Stomach smooth muscle (tissue), 2 donors: ENCODE measurements around the gene MINK1.

ENCODE experiments used
- H3K27ac ChIP-seq: one replicate; pipeline ENCODE4 v1.7.0; 2013; ENCODE audit warnings: mild to moderate bottlenecking, low read length, inconsistent platforms
- H3K27me3 ChIP-seq, 2 donors: one replicate each; pipeline ENCODE4 v1.7.0; 2013; ENCODE audit warnings: low read length in 2 of 2; ENCODE audit not compliant: insufficient read depth in 2 of 2, control insufficient read depth in 1 of 2
- H3K36me3 ChIP-seq, 2 donors: one replicate each; pipeline ENCODE4 v1.7.0; 2013; ENCODE audit warnings: low read length in 2 of 2; ENCODE audit not compliant: control insufficient read depth in 2 of 2, insufficient read depth in 2 of 2
- H3K4me1 ChIP-seq: one replicate; pipeline ENCODE4 v1.7.0; 2013; ENCODE audit warnings: low read length; ENCODE audit not compliant: control insufficient read depth, insufficient read depth
- H3K4me3 ChIP-seq, 2 donors: one replicate each; pipeline ENCODE4 v1.7.0; 2013; ENCODE audit warnings: low read length in 2 of 2
- H3K9ac ChIP-seq, 2 donors: one replicate each; pipeline ENCODE4 v1.7.0; 2013; ENCODE audit warnings: low read length in 2 of 2, mild to moderate bottlenecking in 1 of 2
- H3K9me3 ChIP-seq, 2 donors: one replicate each; pipeline ENCODE4 v1.7.0; 2013; ENCODE audit warnings: low read length in 2 of 2; ENCODE audit not compliant: control insufficient read depth in 2 of 2
- donor health status: healthy.
- donor health status: Pancreatic carcinoma.

Gene MINK1

GRCh38 chr17:4893721-4894560 is 60.8 kb downstream of the MINK1 start:
- Histone ChIP-seq H3K36me3 (peaks cover 48 to 51% of the 10 kb centered on the region in 2 donors), H3K27ac (no peak overlapping the region), H3K4me3 (no peak overlapping the region)

GRCh38 chr17:4895121-4895520 is 62.0 kb downstream of the MINK1 start:
- peaks cover 48 to 51% of the 10 kb centered on the region in 2 donors for H3K36me3 ChIP-seq
- H3K27me3 ChIP-seq, result peaks cover 12 to 17% of the 10 kb centered on the region in 2 donors
- H3K9ac ChIP-seq, result no peak overlapping the region

More at GRCh38 chr17:4893721-4894560, 60.8 kb downstream of the MINK1 start:
- peaks cover 6% of the 10 kb centered on the region for H3K4me1 ChIP-seq
- H3K9ac ChIP-seq, result no peak overlapping the region
- H3K27me3 ChIP-seq, result peaks cover 5% of the 10 kb centered on the region in 2 donors
- H3K9me3 ChIP-seq, result no peaks in the 10 kb centered on the region

DNA sequence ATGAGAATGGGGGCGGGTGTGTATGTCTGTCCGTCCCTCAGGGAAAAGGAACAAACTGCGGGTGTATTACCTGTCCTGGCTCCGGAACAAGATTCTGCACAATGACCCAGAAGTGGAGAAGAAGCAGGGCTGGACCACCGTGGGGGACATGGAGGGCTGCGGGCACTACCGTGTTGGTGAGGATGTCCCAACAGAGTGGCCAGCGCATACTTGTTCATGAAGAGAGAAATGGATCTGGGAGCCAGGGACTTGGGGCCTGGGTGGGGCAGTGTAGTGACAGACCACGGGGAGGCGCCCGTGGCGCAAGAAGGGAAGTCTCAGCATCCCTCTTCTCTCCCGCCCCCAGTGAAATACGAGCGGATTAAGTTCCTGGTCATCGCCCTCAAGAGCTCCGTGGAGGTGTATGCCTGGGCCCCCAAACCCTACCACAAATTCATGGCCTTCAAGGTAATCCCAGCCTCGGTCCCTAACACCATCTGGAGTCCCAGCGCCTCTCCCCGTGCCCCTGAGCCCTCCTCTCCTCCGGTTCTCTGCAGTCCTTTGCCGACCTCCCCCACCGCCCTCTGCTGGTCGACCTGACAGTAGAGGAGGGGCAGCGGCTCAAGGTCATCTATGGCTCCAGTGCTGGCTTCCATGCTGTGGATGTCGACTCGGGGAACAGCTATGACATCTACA is 62.7 kb downstream of the MINK1 start:
- H3K9me3 ChIP-seq, result no peaks in the 10 kb centered on the region
- H3K36me3 ChIP-seq, result peaks cover 41 to 45% of the 10 kb centered on the region in 2 donors
- no peak overlapping the region for H3K4me3 ChIP-seq
- H3K9ac ChIP-seq, result no peak overlapping the region
- peaks cover 21% of the 10 kb centered on the region for H3K4me1 ChIP-seq
- no peak overlapping the region for H3K27ac ChIP-seq
- H3K27me3 ChIP-seq, result peaks cover 19 to 24% of the 10 kb centered on the region in 2 donors

More at GRCh38 chr17:4895121-4895520, 62.0 kb downstream of the MINK1 start:
- H3K9me3 ChIP-seq, result no peaks in the 10 kb centered on the region
- H3K4me1 ChIP-seq, result peaks cover 18% of the 10 kb centered on the region
- H3K27ac ChIP-seq, result no peak overlapping the region
- no peak overlapping the region for H3K4me3 ChIP-seq

DNA sequence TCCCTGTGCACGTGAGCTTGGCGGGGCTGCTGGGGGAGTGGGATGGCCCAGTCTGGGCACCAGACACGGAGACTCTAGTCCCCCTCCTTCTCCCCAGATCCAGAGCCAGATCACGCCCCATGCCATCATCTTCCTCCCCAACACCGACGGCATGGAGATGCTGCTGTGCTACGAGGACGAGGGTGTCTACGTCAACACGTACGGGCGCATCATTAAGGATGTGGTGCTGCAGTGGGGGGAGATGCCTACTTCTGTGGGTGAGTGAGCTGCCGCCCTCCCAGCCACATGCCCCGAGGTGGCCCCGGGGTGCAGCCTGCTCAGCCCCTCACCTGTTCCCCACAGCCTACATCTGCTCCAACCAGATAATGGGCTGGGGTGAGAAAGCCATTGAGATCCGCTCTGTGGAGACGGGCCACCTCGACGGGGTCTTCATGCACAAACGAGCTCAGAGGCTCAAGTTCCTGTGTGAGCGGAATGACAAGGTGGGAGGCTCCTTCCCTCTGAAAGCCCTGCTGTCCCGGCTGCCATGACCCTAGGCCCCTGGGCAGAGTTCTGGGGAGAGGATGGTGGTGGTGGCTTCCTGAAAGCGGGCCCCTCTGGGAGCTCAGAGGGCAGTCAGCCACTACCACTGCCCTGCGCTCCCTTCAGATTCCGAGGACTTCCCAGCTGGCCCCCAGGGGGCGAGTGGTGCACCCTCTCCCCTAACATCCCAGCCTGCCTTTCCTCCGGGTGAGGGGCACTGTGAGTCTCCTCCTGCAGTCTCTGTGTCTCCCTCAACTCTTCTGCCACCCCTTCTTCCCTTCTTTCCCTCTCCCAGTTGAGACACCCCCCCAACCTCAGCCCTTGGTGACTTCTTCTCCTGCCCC is 63.4 kb downstream of the MINK1 start:
- Histone ChIP-seq H3K27me3 (peaks cover 21 to 31% of the 10 kb centered on the region in 2 donors), H3K4me1 (peaks cover 24% of the 10 kb centered on the region), H3K27ac (no peak overlapping the region), H3K36me3 (peaks cover 36 to 37% of the 10 kb centered on the region in 2 donors), H3K9ac (no peak overlapping the region), H3K9me3 (no peaks in the 10 kb centered on the region), H3K4me3 (no peak overlapping the region)

DNA sequence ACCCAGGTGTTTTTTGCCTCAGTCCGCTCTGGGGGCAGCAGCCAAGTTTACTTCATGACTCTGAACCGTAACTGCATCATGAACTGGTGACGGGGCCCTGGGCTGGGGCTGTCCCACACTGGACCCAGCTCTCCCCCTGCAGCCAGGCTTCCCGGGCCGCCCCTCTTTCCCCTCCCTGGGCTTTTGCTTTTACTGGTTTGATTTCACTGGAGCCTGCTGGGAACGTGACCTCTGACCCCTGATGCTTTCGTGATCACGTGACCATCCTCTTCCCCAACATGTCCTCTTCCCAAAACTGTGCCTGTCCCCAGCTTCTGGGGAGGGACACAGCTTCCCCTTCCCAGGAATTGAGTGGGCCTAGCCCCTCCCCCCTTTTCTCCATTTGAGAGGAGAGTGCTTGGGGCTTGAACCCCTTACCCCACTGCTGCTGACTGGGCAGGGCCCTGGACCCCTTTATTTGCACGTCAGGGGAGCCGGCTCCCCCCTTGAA is 64.1 kb downstream of the MINK1 start:
- Histone ChIP-seq H3K4me1 (peaks cover 28% of the 10 kb centered on the region), H3K9me3 (no peaks in the 10 kb centered on the region), H3K4me3 (no peak overlapping the region), H3K9ac (no peak overlapping the region), H3K27me3 (peaks cover 23 to 31% of the 10 kb centered on the region in 2 donors), H3K36me3 (peaks cover 31 to 35% of the 10 kb centered on the region in 2 donors), H3K27ac (no peak overlapping the region)

GRCh38 chr17:4897785-4898184 is 64.6 kb downstream of the MINK1 start:
- peaks cover 28 to 35% of the 10 kb centered on the region in 2 donors for H3K36me3 ChIP-seq
- H3K9ac ChIP-seq, result no peak overlapping the region
- H3K4me1 ChIP-seq, result peaks cover 28% of the 10 kb centered on the region
- H3K27me3 ChIP-seq, result peaks cover 23 to 31% of the 10 kb centered on the region in 2 donors
- no peaks in the 10 kb centered on the region for H3K9me3 ChIP-seq
- no peak overlapping the region for H3K4me3 ChIP-seq
- no peak overlapping the region for H3K27ac ChIP-seq

DNA sequence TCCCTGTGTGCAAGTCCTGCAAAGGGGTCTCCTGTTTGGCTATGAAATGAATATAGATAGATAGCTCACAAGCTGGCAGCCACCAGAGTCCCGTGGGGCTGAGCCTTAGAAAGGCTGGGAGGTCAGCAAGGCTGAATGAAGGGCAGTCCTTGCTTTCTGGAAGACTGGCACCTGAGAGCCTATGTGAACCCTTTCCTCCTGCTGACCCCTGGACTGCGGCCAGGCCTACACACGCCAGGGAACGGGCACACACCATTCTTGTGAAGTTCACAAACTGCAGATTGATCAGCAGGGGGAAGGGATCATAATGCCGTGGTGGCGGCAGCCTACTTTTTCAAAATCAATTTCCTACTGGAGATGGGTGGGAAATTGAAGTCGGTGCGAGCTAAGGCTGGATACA is 65.2 kb downstream of the MINK1 start:
- H3K9me3 ChIP-seq, result no peaks in the 10 kb centered on the region
- peaks cover 28% of the 10 kb centered on the region for H3K4me1 ChIP-seq
- no peak overlapping the region for H3K27ac ChIP-seq
- H3K36me3 ChIP-seq, result peaks cover 25 to 35% of the 10 kb centered on the region in 2 donors
- no peak overlapping the region for H3K9ac ChIP-seq
- H3K27me3 ChIP-seq, result peaks cover 24 to 37% of the 10 kb centered on the region in 2 donors
- H3K4me3 ChIP-seq, result no peak overlapping the region

DNA sequence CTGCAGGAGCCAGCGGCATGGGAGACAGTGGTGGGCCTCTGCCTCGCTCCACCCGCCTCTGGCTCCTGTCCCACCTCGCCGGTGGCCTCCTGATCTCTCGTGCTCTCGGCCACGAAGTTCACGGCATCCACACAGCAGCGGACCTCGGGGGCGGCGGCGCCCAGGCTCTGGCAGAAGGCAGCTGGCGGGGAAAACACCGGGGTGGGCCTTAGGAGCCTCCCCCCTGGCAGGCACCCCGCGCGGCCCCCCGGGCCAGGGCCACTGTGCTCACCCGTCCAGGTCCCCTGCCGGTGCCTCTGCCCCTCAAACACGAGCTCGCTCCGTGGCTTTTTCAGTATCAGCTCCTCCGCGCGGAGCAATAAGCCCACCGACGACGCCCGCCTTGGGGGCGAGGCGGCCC is 65.8 kb downstream of the MINK1 start:
- H3K4me3 ChIP-seq, result peak overlapping the region; percentile 66 to 70
- H3K27ac ChIP-seq, result no peak overlapping the region

DNA sequence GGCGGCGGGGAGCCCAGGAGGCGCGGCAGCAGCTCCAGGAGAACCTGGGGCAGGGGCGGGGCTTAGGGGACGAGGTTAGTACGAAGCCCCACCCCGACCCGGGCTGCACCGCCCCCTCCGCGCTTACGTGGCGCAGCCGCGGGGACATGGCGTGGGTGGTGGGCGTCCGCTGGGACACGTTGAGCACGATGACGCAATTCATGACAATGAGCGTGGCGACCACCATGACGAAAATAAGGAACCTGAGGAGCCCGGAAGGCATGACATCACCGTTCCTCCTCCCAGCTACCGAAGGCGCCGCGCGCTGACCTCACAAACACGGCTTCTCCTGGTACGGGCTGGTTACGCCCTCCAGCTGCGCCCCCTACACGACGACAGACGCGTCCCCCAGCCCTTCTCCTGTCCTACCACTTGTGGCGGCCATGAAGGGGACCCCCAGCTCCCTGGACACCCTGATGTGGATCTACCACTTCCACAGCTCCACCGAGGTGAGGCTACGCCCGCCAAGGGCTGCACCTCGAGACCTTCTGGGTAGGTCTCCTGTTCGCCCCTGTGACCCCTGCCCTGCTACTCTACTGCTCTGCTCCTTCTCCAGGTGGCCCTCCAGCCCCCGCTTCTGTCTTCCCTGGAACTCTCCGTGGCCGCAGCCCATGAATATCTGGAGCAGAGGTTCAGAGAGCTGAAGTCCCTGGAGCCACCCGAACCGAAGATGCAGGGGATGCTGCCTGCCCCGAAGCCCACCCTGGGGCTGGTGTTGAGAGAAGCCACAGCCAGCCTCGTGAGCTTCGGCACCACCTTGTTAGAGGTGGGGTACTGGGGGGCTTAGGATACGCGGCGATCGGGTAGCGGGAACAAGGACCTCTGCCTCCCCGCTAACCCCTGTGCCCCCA is 66.4 kb downstream of the MINK1 start, which contains the start of gene C17orf107:
Gene C17orf107, plus strand, starts transcription at position 196 of the 890 bp plus-strand sequence. Its CDS starts 227 bp downstream, at position 423.
- Histone ChIP-seq H3K4me3 (peak within 1 kb of the TSS; percentile 66 to 70), H3K27me3 (peaks cover 28 to 41% of the 10 kb centered on the region in 2 donors), H3K27ac (no peak within 1 kb of the TSS), H3K9me3 (no peaks in the 10 kb centered on the region), H3K36me3 (peaks cover 18 to 24% of the 10 kb centered on the region in 2 donors), H3K4me1 (peaks cover 28% of the 10 kb centered on the region), H3K9ac (peak within 1 kb of the TSS; percentile 42 to 51)

More for the DNA sequence above, 65.8 kb downstream of the MINK1 start:
- Histone ChIP-seq H3K36me3 (peaks cover 24 to 30% of the 10 kb centered on the region in 2 donors), H3K9me3 (no peaks in the 10 kb centered on the region), H3K27me3 (peaks cover 26 to 37% of the 10 kb centered on the region in 2 donors), H3K4me1 (peaks cover 28% of the 10 kb centered on the region), H3K9ac (no peak overlapping the region)
